Measurements from ENCODE around the gene CHST5.

GRCh38 chr16:75541236-75541635, 5.3 kb upstream of the CHST5 start:
- TF ChIP-seq CTCF (IDR thresholded peaks at IDR 0.05; ENCODE audit: control extremely low read depth in 1 of 3, insufficient read depth in 1 of 3, low read depth in 1 of 3, low read length in 3 of 3) (no peak), SIN3A (conservative IDR thresholded peaks at IDR 0.05 in 1 of 2, IDR thresholded peaks at IDR 0.05 in 1 of 2; ENCODE audit: low read depth in 1 of 2, low read length in 2 of 2) (no peak), RFX5 (IDR thresholded peaks at IDR 0.05; ENCODE audit: borderline replicate concordance, low read depth, low read length) (no peak), BCL11A (IDR thresholded peaks at IDR 0.05; ENCODE audit: low read depth in 2 of 2, low read length in 2 of 2) (no peak), HDAC2 (IDR thresholded peaks at IDR 0.05; ENCODE audit: borderline replicate concordance in 1 of 2, low read depth in 2 of 2, low read length in 2 of 2) (no peak), TBP (IDR thresholded peaks at IDR 0.05; ENCODE audit: low read depth, low read length) (no peak), EZH2 (IDR thresholded peaks at IDR 0.05; ENCODE audit: low read depth, low read length, severe bottlenecking) (no peak), POLR2A (IDR thresholded peaks at IDR 0.05; ENCODE audit: control extremely low read depth in 1 of 2, low read depth in 2 of 2, low read length in 2 of 2) (no peak), TAF1 (IDR thresholded peaks at IDR 0.05; ENCODE audit: low read depth, low read length) (no peak), NANOG (IDR thresholded peaks at IDR 0.05; ENCODE audit: insufficient read depth, low read depth, low read length, poor library complexity, severe bottlenecking) (no peak), TCF12 (IDR thresholded peaks at IDR 0.05; ENCODE audit: low read depth, low read length) (no peak)

All from H1 (cell line).